ENCODE measurements around the gene KIF4A.

The KIF4A gene

DNA sequence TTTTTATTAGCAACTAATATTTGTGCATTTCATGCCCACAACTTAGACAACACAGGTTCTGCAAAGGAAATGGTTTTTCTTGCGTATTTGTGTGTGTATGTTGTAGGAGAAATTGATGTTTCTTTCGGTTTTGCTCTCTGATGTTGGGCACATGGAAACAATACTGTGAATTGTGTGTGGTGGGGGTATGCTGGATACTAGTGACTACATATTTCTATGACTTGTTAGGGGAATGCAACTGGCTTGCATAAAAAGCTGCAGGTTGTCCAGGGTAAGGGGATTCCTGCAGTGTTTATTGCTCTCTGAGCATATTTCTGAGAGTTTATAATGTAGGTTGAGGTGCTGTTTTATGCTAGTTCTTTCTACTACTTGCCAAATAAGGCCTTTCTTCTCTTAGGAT lies 166.4 kb downstream of the KIF4A start:
- Histone ChIP-seq H3K27ac (replicated peaks) (no peak overlapping the region), H3K4me3 (replicated peaks; ENCODE audit: insufficient read depth, low read length) (no peak overlapping the region), H3K27me3 (ENCODE audit: insufficient read depth, poor library complexity, severe bottlenecking) (peaks cover 8% of the 10 kb centered on the region)
- no peak for DNase-seq (ENCODE audit: low read depth in 1 of 2, low spot score in 1 of 2)
- no peak for TF ChIP-seq POLR2AphosphoS5 (IDR thresholded peaks at IDR 0.05; ENCODE audit: low read depth)
- TF ChIP-seq, protein P1, sequence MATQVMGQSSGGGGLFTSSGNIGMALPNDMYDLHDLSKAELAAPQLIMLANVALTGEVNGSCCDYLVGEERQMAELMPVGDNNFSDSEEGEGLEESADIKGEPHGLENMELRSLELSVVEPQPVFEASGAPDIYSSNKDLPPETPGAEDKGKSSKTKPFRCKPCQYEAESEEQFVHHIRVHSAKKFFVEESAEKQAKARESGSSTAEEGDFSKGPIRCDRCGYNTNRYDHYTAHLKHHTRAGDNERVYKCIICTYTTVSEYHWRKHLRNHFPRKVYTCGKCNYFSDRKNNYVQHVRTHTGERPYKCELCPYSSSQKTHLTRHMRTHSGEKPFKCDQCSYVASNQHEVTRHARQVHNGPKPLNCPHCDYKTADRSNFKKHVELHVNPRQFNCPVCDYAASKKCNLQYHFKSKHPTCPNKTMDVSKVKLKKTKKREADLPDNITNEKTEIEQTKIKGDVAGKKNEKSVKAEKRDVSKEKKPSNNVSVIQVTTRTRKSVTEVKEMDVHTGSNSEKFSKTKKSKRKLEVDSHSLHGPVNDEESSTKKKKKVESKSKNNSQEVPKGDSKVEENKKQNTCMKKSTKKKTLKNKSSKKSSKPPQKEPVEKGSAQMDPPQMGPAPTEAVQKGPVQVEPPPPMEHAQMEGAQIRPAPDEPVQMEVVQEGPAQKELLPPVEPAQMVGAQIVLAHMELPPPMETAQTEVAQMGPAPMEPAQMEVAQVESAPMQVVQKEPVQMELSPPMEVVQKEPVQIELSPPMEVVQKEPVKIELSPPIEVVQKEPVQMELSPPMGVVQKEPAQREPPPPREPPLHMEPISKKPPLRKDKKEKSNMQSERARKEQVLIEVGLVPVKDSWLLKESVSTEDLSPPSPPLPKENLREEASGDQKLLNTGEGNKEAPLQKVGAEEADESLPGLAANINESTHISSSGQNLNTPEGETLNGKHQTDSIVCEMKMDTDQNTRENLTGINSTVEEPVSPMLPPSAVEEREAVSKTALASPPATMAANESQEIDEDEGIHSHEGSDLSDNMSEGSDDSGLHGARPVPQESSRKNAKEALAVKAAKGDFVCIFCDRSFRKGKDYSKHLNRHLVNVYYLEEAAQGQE (IDR thresholded peaks at IDR 0.05; ENCODE audit: insufficient replicate concordance, low read depth), result no peak
- no peak for TF ChIP-seq SPI1 (IDR thresholded peaks at IDR 0.05; ENCODE audit: borderline replicate concordance, low read depth)
- TF ChIP-seq, protein P2, sequence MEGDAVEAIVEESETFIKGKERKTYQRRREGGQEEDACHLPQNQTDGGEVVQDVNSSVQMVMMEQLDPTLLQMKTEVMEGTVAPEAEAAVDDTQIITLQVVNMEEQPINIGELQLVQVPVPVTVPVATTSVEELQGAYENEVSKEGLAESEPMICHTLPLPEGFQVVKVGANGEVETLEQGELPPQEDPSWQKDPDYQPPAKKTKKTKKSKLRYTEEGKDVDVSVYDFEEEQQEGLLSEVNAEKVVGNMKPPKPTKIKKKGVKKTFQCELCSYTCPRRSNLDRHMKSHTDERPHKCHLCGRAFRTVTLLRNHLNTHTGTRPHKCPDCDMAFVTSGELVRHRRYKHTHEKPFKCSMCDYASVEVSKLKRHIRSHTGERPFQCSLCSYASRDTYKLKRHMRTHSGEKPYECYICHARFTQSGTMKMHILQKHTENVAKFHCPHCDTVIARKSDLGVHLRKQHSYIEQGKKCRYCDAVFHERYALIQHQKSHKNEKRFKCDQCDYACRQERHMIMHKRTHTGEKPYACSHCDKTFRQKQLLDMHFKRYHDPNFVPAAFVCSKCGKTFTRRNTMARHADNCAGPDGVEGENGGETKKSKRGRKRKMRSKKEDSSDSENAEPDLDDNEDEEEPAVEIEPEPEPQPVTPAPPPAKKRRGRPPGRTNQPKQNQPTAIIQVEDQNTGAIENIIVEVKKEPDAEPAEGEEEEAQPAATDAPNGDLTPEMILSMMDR (IDR thresholded peaks at IDR 0.05; ENCODE audit: insufficient read depth, low read length), result no peak
- TF ChIP-seq GABPA (IDR thresholded peaks at IDR 0.05; ENCODE audit: low read depth), result no peak

DNA sequence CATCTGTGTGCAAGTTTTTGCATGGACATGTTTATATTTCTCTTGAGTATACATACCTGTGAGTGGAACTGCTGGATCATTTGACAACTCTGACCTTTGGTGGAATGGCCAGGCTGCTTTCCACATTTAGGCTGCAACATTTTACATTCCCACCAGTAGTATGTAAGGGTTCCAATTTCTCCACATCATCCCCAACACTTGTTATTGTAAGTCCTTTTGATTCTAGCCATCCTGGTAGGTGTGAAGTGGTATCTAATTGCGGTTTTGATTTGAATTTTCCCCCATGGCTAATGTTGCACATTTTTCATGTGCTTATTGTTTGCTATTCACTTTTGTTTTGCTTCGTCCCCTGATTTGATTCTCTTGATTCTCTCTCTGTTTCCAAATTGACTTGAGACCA lies 171.1 kb downstream of the KIF4A start:
- H3K4me3 ChIP-seq (replicated peaks; ENCODE audit: insufficient read depth, low read length), result no peak overlapping the region
- peaks cover under 1% of the 10 kb centered on the region for H3K27me3 ChIP-seq (ENCODE audit: insufficient read depth, poor library complexity, severe bottlenecking)
- no peak for DNase-seq (ENCODE audit: low read depth in 1 of 2, low spot score in 1 of 2)
- no peak overlapping the region for H3K27ac ChIP-seq (replicated peaks)
- TF ChIP-seq SPI1 (IDR thresholded peaks at IDR 0.05; ENCODE audit: borderline replicate concordance, low read depth), result no peak

DNA sequence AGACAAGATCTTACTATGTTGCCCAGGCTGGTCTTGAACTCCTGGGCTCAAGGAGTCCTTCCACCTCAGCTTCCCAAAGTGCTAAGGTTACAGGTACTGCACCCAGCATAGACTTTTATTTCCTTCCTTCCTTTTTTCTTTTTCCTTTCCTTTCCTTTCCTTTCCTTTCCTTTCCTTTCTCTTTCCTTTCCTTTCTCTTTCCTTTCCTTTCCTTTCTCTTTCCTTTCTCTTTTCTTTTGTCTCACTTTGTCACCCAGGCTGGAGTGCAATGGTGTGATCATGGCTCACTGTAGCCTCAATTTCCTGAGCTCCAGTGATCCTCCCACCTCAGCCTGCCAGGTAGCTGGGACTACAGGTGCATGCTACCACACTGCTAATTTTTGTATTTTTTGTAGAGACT lies 174.1 kb downstream of the KIF4A start:
- H3K27ac ChIP-seq (replicated peaks), result no peak overlapping the region
- no peak for DNase-seq (ENCODE audit: low read depth in 1 of 2, low spot score in 1 of 2)
- no peak overlapping the region for H3K4me3 ChIP-seq (replicated peaks; ENCODE audit: insufficient read depth, low read length)
- TF ChIP-seq, protein P1 (IDR thresholded peaks at IDR 0.05; ENCODE audit: insufficient replicate concordance, low read depth), result no peak
- TF ChIP-seq SPI1 (IDR thresholded peaks at IDR 0.05; ENCODE audit: borderline replicate concordance, low read depth), result no peak
- no peak for TF ChIP-seq POLR2AphosphoS5 (IDR thresholded peaks at IDR 0.05; ENCODE audit: low read depth)
- no peak for TF ChIP-seq GABPA (IDR thresholded peaks at IDR 0.05; ENCODE audit: low read depth)
- TF ChIP-seq, protein P2 (IDR thresholded peaks at IDR 0.05; ENCODE audit: insufficient read depth, low read length), result no peak
- no peaks in the 10 kb centered on the region for H3K27me3 ChIP-seq (ENCODE audit: insufficient read depth, poor library complexity, severe bottlenecking)

DNA sequence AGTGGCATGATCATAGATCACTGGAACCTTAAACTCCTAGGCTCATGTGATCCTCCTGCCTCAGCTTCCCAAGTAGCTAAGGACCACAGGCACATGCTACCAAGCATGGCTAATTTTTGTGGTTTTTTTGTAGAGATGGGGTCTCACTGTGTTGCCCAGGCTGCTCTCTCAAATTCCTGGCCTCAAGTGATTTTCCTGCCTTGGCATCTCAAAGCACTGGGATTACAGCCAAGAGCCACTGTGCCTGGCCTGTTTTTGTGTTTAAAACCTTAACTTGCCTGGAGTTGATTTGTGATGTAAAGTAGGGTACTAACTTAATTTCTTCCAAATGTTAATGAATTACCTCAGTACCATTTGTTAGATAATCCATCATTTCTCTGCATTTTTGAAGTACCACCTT lies 177.1 kb downstream of the KIF4A start:
- TF ChIP-seq POLR2AphosphoS5 (IDR thresholded peaks at IDR 0.05; ENCODE audit: low read depth), result no peak
- TF ChIP-seq, protein P2 (IDR thresholded peaks at IDR 0.05; ENCODE audit: insufficient read depth, low read length), result no peak
- no peak for TF ChIP-seq SPI1 (IDR thresholded peaks at IDR 0.05; ENCODE audit: borderline replicate concordance, low read depth)
- TF ChIP-seq GABPA (IDR thresholded peaks at IDR 0.05; ENCODE audit: low read depth), result no peak
- TF ChIP-seq, protein P1 (IDR thresholded peaks at IDR 0.05; ENCODE audit: insufficient replicate concordance, low read depth), result no peak
- no peak for DNase-seq (ENCODE audit: low read depth in 1 of 2, low spot score in 1 of 2)
- no peak overlapping the region for H3K27ac ChIP-seq (replicated peaks)

More for the DNA sequence above, 177.1 kb downstream of the KIF4A start:
- Histone ChIP-seq H3K4me3 (replicated peaks; ENCODE audit: insufficient read depth, low read length) (no peak overlapping the region), H3K27me3 (ENCODE audit: insufficient read depth, poor library complexity, severe bottlenecking) (peaks cover 3% of the 10 kb centered on the region)
